ENCODE results near the gene RHCG. TPM values are rescaled to one million over a fixed set of nuclear protein-coding genes. Genes with fewer than 3 reads are reported as not detected.

RHCG gene
- not detected for total RNA-seq

DNA sequence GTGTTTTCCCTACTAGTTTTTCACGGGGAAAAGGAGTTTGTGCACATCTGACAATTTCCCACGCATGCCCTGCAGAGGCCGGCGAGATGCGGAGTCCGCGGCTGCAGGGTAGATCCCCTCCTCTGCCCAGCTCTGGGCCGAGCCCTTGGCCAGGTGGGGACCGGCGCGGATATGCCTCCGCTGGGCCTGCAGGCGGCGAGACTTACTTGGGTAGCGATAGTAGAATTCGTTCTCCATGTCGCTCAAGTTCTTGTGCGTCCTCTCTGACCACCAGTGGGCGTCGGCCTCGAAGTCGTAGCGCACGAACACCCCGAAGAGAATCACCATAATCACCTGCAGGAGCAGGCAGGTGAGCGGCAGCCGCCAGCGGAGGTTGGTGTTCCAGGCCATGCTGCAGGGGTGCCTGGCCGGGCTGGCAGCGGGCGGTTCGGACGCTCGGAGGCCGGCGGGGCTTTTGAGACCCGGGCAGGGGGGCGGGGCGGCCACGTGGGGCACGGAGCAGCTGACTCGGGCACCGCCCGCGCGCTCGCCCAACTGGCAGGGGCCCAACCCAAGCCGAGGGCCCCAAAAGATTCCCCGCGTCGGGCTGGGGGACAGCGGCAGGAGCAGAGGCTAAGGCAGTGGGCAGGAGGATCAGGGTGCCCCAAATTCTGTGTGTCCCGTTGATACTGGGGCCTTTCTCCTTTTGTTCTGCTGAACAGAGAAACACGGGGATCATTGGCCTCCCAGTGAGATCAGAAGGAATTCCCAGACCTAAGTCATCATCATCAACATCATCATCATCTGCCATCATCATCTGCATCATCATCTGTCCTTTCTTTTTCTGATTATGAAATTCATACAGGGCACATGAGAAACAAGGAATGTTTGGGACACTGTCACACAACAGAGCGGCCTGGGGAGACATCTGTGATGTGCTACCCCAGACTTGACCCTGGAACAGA is at the start of gene RHCG:
RHCG (minus strand) TSS at position 429 of the 944 bp plus-strand sequence; CDS start at position 390, 39 bp downstream.
- H3K36me3 Mint-ChIP-seq, result no peaks in the 10 kb centered on the region
- peaks cover 13% of the 10 kb centered on the region for H3K4me1 Mint-ChIP-seq
- H3K4me3 Mint-ChIP-seq, result no peak within 1 kb of the TSS
- DNase-seq (no peak), ATAC-seq (peak; percentile 36)
- CTCF ChIA-PET, result interaction anchor here (1.0 kb wide), 1 partner anchor 79 kb away, joined by 3 read pairs; the partner anchor contains the start of gene TICRR
- H3K27ac Mint-ChIP-seq, result no peak within 1 kb of the TSS
- H3K9me3 Mint-ChIP-seq (ENCODE audit: low read depth), result no peaks in the 10 kb centered on the region
- peaks cover 59% of the 10 kb centered on the region for H3K27me3 Mint-ChIP-seq

DNA sequence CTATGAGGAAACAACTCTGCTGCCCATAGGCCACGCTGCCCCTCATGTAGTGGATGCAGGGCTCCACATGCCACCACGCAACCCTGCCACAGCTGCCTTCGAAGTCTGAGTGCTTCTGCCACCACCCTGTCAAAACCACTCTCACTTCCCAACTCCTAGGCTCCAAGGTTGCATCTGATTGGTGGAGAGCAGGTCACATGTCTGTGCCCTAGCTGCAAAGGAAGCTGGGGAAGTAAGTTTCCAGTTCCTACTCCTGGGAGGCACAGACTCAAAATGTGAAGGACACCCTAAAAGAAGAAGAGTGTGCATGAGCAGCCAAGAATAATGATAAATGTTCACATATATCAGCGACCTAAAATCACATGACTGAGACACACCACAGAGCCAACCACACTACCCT is 47.0 kb upstream of the RHCG start:
- no peak for ATAC-seq
- CTCF ChIA-PET, result no interaction called here
- no peak for DNase-seq

DNA sequence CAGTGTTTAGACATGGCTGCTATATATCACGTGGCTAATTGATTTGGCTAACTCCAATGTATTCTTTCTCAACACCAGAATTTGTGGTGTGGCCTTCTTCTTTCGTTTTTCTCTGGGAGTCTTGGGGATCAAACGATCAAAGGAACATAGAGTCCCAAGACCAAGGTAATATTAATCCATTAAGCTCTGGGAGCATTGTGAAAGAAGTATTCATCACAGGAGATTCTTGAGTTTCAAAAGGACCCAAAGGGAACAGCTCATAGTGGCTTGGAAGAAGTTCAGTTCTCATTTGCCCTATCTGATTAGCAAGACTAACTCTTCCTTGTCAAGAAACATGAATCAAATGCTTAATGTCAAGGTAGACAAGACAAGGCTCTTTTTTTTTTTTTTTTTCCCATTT is 46.0 kb upstream of the RHCG start:
- Mint-ChIP-seq H3K27ac (no peak overlapping the region), H3K9me3 (ENCODE audit: low read depth) (peaks cover 7% of the 10 kb centered on the region), H3K27me3 (peaks cover 16% of the 10 kb centered on the region), H3K4me1 (no peaks in the 10 kb centered on the region), H3K4me3 (no peak overlapping the region), H3K36me3 (peaks cover 2% of the 10 kb centered on the region)
- DNase-seq, result no peak
- ATAC-seq, result no peak
- CTCF ChIA-PET, result no interaction called here

More for the DNA sequence above, 47.0 kb upstream of the RHCG start:
- Mint-ChIP-seq H3K27ac (no peak overlapping the region), H3K4me3 (no peak overlapping the region), H3K27me3 (peaks cover 19% of the 10 kb centered on the region), H3K4me1 (peaks cover 1% of the 10 kb centered on the region), H3K36me3 (no peaks in the 10 kb centered on the region), H3K9me3 (ENCODE audit: low read depth) (no peaks in the 10 kb centered on the region)

DNA sequence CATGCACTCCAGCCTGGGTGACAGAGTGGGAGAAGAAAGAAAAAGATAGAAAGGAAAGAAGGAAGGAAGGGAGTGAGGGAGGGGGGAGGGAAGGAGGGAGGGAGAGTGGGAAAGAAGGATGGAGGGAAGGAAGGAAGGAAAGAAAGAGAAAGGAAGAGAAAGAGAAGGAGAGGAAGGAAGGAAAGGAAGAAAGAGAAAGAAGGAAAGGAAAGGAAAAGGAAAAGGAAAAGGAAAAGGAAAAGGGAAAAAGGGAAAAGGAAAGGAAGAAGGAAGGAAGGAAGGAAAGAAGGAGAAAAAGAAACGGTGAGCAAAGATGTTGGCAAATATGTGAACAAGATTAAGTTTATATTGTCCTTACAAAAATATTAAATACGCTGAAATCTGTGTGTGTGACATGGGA is 42.6 kb upstream of the RHCG start:
- DNase-seq, result no peak
- Mint-ChIP-seq H3K4me3 (no peak overlapping the region), H3K27me3 (peaks cover 17% of the 10 kb centered on the region), H3K9me3 (ENCODE audit: low read depth) (peaks cover 8% of the 10 kb centered on the region), H3K36me3 (peaks cover 2% of the 10 kb centered on the region), H3K4me1 (no peaks in the 10 kb centered on the region), H3K27ac (no peak overlapping the region)
- no peak for ATAC-seq
- CTCF ChIA-PET, result no interaction called here

DNA sequence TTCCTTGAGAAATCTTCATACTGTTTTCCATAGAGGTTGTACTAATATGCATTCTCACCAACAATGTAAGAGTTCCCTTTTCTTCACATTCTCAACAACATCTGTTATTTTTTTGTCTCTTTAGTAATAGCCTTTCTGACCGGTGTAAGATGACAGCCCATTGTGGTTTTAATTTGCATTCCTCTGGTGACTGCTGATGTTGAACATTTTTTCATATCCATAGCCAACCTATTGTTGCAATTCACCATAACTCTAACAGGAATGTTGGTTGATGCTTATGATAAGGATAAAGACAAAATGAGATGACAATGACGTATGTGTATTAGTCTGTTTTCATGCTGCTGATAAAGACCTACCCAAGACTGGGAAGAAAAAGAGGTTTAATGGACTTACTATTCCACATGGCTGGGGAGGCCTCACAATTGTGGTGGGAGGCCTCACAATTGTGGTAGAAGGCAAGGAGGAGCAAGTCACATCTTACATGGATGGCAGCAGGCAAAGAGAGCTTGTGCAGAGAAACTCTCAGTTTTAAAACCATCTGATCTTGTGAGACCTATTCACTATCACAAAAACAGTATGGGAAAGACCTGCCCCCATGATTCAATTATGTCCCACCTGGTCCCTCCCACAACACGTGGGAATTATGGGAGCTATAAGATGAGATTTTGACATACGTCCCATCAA is 37.6 kb upstream of the RHCG start:
- ATAC-seq (no peak), DNase-seq (no peak)
- H3K4me3 Mint-ChIP-seq, result no peak overlapping the region
- H3K9me3 Mint-ChIP-seq (ENCODE audit: low read depth), result peaks cover 11% of the 10 kb centered on the region
- peaks cover 6% of the 10 kb centered on the region for H3K27me3 Mint-ChIP-seq
- no peak overlapping the region for H3K27ac Mint-ChIP-seq
- peaks cover 2% of the 10 kb centered on the region for H3K36me3 Mint-ChIP-seq
- no peaks in the 10 kb centered on the region for H3K4me1 Mint-ChIP-seq
- CTCF ChIA-PET, result interaction anchor here (1.1 kb wide), 1 partner anchor 19 kb away, joined by 3 read pairs; no protein-coding TSS in a partner anchor

DNA sequence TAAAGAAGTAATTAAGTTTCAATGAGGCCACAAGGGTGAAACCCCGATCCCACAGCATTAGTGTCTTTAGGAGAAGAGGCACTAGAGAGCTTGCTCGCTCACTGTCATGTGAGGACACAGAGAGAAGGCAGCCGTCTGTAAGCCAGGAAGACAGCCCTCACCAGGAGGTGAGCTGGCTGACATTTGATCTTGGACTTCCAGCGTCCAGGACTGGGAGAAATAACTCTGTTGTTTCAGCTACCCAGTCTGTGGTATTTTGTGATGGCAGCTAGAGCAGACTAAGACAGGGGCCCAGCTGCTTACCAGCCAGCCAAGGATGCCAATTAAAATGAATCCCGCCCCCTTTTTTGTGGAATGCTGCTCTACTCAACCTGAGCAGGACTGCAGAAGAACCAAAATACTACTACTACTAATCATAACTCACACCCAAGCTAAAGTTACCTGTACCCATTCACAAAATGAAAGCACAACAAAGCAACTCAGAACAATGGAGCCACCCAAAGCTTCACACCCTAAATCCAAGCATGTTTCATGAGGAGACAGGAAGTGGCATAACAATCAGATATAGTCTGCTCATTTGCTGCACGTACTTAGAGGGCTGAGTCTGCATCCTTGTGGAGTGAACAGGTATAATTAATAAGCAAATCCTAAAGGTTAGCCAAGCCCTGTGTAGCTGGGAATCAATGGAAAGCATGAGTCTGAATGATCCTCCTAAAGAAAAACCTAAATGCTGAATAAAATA is 35.6 kb upstream of the RHCG start:
- Mint-ChIP-seq H3K27me3 (peaks cover 15% of the 10 kb centered on the region), H3K9me3 (ENCODE audit: low read depth) (peaks cover 4% of the 10 kb centered on the region), H3K27ac (no peak overlapping the region), H3K4me1 (no peaks in the 10 kb centered on the region), H3K4me3 (no peak overlapping the region), H3K36me3 (no peaks in the 10 kb centered on the region)
- no peak for ATAC-seq
- CTCF ChIA-PET, result no interaction called here
- no peak for DNase-seq

DNA sequence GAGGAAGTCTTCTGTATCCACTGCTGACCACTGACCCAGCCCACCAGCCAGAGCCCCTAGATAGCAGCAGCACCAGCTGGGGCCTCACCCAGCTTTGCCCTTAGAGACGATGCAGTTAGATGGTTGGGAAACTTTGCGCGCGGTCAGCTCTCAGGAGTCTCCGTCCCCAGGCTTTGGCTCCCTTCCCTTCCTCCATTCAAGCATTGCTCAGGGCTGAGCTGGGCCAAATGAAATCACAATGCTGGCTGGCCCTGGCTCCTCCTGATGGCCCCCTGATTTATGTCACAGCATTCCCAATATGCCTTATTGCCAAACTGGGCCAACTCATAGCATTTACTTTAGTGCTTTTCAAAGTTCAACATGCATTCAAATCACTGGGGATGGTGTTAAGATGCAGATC is 34.6 kb upstream of the RHCG start:
- H3K4me3 Mint-ChIP-seq, result no peak overlapping the region
- CTCF ChIA-PET, result interaction anchor here (0.6 kb wide), 1 partner anchor 842 kb away, joined by 3 read pairs; no protein-coding TSS in a partner anchor
- DNase-seq, result no peak

DNA sequence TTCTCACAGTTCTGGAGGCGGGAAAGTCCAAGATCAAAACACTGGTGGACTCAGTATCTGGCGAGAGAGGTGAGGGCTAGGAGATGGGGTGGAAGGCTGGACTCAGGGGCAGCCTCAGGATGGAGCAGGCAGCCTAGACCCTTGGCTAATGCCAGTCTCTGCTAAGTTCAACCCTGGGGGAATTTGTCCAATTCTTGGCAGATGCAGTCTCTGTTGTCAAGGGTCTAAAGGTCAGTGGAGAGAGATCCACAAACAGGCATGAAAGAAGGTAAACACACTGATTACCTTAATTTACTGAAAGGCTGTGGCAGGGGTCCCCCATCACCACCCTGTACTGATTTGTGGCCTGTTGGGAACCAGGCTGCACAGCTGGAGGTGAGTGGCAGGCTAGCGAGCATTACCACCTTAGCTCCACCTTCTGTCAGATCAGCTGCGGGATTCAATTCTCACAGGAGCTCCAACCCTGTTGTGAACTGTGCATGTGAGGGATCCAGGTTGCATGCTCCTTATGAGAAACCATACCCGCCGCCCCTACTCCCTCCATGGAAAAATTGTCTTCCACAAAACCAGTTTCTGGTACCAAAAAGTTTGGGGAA is 32.5 kb upstream of the RHCG start:
- H3K4me3 Mint-ChIP-seq, result no peak overlapping the region
- ATAC-seq (no peak), DNase-seq (no peak)
- CTCF ChIA-PET, result no interaction called here
- H3K27me3 Mint-ChIP-seq, result peaks cover 11% of the 10 kb centered on the region
- no peaks in the 10 kb centered on the region for H3K4me1 Mint-ChIP-seq
- no peak overlapping the region for H3K27ac Mint-ChIP-seq
- H3K9me3 Mint-ChIP-seq (ENCODE audit: low read depth), result peaks cover under 1% of the 10 kb centered on the region
- no peaks in the 10 kb centered on the region for H3K36me3 Mint-ChIP-seq

More for the DNA sequence above, 34.6 kb upstream of the RHCG start:
- H3K9me3 Mint-ChIP-seq (ENCODE audit: low read depth), result peaks cover 4% of the 10 kb centered on the region
- no peak for ATAC-seq
- no peaks in the 10 kb centered on the region for H3K36me3 Mint-ChIP-seq
- no peaks in the 10 kb centered on the region for H3K4me1 Mint-ChIP-seq
- peaks cover 17% of the 10 kb centered on the region for H3K27me3 Mint-ChIP-seq
- no peak overlapping the region for H3K27ac Mint-ChIP-seq

DNA sequence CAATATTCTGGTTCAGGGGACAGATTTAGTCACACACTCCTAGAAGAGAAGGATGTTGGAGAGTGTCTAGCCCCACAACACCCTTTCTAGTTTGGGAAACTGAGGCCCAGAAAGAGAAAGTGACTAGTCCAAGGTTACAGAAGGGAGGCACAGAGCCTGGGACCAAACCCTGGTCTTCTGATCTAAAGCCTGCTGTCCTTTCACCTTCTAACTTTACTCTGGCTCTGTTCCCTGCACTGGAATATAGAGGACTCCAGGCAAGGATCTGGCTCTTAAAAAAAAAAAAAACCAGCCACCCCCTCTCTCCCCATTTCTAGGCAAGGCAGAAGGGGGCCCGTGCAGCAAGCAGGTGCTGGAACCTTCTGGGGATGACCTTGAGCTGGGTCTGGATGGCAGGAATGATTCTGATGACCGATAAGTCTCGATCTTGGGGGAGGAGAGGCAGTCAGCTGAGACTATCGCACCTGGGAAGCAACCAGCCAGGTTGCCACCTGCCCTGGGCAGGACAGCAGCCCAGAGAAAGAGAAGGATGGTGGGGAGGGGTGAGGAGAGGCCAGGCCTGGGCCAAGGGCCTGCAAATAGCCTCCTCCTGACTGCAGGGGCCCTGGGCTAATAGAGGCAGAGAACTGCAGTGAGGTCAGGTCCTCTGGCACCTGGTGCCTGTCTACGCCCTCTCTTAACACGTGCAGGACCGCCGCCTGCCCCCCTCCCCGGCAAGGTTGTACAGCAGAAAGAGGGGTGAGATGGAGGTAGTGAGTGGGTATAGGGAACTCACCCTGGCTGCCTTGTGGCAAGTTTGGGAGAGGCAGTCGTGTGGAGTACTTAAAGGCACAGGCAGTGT is 30.4 kb upstream of the RHCG start:
- H3K9me3 Mint-ChIP-seq (ENCODE audit: low read depth), result no peaks in the 10 kb centered on the region
- H3K4me1 Mint-ChIP-seq, result no peaks in the 10 kb centered on the region
- no peak overlapping the region for H3K27ac Mint-ChIP-seq
- H3K36me3 Mint-ChIP-seq, result no peaks in the 10 kb centered on the region
- peaks cover 13% of the 10 kb centered on the region for H3K27me3 Mint-ChIP-seq
- CTCF ChIA-PET, result no interaction called here
- peak; percentile 9 for ATAC-seq
- no peak overlapping the region for H3K4me3 Mint-ChIP-seq
- DNase-seq, result no peak

DNA sequence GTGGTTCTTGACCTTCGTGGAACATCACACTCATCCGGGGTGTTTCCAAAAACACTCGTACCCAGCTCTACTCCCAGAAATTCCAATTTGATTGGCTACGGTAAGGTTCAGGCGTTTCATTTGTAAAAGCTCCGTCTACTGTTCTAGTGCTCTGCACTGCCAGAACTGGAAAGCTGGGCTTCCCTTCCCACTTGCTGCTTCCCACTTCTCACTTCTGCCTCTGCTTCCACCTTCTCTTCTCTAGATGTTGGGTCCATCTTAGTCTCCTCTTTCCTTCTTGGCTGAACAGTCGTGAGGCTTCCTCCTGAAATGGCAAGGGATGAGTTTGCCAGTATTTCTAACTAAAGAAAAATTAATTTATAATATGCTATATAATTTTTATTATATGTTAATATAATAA is 29.8 kb upstream of the RHCG start:
- Mint-ChIP-seq H3K36me3 (no peaks in the 10 kb centered on the region), H3K27me3 (peaks cover 13% of the 10 kb centered on the region), H3K4me1 (no peaks in the 10 kb centered on the region), H3K27ac (no peak overlapping the region), H3K9me3 (ENCODE audit: low read depth) (no peaks in the 10 kb centered on the region), H3K4me3 (no peak overlapping the region)
- ATAC-seq (no peak), DNase-seq (no peak)
- CTCF ChIA-PET, result interaction anchor here (0.6 to 2.0 kb wide), 2 partner anchors 167 to 433 kb away, joined by 3 to 7 read pairs; no protein-coding TSS in a partner anchor

DNA sequence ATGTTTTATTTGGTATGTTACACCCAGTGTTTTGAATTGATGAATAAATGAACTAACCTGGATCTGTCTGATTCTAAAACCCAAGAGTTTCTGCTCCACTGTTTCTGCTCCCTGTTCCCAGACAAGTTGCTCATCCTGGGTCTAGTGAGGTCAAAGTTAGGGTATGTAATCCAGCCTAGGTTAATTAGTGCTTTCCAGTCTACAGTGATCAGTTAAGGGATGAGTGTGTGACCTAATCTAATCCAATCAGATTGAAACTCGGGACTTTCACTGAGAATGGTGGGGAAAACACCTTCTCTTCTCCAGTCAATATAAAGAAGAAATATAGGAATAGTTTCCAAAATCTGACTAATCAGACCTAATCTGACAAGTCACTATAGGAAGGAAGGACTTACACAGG is 27.8 kb upstream of the RHCG start:
- Mint-ChIP-seq H3K27me3 (peaks cover 20% of the 10 kb centered on the region), H3K36me3 (no peaks in the 10 kb centered on the region), H3K9me3 (ENCODE audit: low read depth) (no peaks in the 10 kb centered on the region), H3K4me3 (no peak overlapping the region), H3K4me1 (no peaks in the 10 kb centered on the region), H3K27ac (no peak overlapping the region)
- no peak for DNase-seq
- ATAC-seq, result no peak
- CTCF ChIA-PET, result interaction anchor here (2.0 kb wide), 1 partner anchor 165 kb away, joined by 7 read pairs; no protein-coding TSS in a partner anchor

DNA sequence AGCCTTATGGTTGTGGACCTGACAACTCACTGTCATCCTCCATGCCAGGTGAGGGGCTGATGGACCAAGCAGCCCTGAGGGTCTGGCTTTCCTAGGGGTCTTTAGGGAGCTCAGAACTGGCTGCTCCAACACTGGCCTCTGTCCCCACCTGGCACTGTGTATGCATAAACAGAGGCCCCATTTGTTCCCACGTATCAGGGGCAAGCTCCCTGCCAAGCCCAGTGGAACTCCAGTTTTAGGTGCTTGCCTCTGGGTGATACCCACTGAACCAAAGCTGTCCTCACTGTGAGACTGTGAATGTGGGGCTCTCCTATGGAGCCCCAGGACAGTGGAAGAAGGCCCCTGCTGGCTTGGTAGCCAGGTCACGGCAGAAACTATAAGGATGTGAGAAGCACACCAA is 26.7 kb upstream of the RHCG start:
- ATAC-seq (no peak), DNase-seq (no peak)
- Mint-ChIP-seq H3K9me3 (ENCODE audit: low read depth) (no peaks in the 10 kb centered on the region), H3K36me3 (no peaks in the 10 kb centered on the region), H3K27ac (no peak overlapping the region), H3K27me3 (peaks cover 17% of the 10 kb centered on the region), H3K4me3 (no peak overlapping the region), H3K4me1 (no peaks in the 10 kb centered on the region)
- CTCF ChIA-PET, result no interaction called here
